NCI-H82 treated with DMSO at 0.1 percent for 48 hours (cell line): ENCODE measurements around the gene ITGB5.
A peak's percentile ranks its signal among the peaks of the same experiment; 100 is the strongest.
"Not testable (repeated sequence)": the region's sequence is repeated elsewhere in the genome, so short reads cannot be mapped to it uniquely, and the experiment has no call there.

Experiments
- DNase-seq: peaks from one replicate; lab custom pipeline; 2025; ENCODE audit not compliant: unreplicated experiment; lab: John Stamatoyannopoulos, UW

The ITGB5 gene

DNA sequence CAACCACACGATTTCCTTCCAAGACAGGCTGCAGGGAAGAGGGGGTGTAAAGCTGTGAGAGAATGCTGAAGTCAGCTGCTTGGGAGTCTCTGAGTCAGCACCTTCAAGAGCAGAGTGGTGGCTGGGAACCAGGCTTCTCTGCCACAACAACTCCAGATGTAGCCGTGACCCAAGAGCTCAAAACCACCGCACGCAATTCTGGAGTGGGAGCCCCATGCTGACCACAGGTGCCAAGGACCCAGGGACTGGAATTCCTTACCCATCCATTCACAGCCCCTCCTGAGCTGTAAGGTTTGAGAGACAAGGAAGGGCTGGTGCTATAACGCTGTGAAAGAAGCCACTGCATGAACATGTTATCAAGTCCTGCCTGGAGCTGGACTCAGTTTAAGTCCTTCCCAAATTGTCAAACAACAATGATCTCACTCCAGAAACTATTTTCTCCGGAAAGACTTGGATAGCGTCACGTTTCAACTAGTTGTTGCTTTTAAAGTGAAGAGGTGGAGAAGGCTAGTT lies 95.5 kb downstream of the ITGB5 start:
- DNase-seq, result no peak

DNA sequence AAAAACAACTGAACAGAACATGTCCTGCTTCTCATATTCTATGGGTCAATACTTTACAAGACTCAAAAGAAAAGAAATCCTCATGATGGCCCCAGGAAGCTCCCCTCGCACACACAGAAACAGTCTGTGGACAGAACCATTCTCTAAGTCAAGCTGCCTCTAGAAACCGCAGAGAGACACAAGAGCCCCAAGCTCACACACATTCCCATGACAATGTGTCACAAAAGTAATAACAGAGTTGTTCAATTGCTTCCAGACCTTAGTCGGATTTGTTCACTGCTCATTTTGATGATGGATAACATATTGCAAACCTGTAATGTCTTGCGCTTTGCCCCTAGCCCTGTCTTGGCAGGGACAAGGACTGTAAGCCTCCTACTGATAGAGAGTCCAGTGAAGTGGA lies 96.0 kb downstream of the ITGB5 start:
- no peak for DNase-seq

DNA sequence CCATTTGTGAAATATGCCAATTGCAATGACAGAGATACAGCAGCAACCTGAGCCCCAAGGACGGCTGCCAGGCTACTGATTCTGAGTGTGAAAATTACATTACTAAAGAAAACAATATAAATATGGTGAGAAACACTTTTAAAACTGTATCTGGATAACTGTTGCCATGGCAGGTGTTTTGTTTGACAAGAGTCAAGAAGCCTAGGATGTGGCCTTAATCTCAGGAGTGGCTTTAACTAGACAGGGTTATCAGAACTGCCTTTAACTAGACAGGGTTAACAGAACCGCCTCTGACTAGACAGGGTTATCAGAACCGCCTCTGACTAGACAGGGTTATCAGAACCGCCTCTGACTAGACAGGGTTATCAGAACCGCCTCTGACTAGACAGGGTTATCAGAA lies 98.1 kb downstream of the ITGB5 start:
- not testable (repeated sequence) for DNase-seq

DNA sequence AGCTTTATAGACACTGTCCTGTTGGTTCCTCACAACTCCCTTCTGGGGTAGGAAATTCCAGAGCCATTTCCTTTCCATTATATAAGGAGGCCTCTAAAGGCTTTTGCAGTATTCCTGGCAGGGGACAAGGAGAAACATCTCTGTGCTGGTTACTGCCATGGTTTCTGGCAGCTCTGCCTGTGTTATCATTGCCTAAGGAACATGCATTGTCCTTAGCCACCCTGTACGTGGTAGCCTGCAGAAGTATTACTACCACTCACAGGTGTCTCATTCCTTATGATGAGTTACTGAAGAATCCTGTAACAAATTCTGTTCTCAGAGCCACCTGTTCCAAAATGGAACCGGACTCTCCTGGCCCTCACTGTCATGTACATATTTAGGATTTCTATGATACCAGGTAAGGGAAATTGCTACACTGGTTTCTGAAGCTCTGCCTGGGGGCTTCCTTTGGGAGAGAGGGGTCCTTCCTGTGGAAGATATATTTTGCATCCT lies 98.9 kb downstream of the ITGB5 start:
- DNase-seq, result no peak

DNA sequence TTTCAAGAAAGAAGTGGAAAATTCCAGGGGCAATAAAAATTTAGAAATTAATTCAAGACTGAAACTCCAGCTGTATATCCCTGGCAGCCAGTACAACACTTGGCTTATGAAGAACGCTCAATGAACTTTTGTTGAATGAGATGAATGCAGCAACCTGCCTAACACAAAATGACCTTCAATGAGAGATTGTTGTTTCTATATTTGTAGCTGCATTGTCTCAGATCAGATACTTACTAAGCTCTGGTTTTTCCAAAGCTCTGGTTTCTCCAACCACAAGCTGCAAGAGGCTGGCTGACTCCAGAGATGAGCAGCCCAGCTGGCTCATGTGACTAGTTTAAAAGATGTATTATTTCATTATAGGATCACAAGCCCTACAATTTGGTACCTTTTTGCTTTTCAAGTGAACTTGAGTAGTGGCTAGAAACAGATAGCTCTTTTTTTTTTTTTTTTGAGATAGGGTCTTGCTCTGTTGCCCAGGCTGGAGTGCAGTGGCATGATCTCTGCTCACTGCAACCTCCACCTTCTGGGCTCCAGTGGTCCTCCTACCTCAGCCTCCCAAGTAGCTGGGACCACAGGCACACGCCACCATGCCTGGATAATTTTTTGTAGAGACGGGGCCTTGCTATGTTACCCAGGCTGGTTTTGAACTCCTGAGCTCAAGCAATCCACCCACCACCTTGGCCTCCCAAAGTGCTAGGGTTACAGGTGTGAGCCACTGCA lies 99.5 kb downstream of the ITGB5 start:
- DNase-seq, result no peak

DNA sequence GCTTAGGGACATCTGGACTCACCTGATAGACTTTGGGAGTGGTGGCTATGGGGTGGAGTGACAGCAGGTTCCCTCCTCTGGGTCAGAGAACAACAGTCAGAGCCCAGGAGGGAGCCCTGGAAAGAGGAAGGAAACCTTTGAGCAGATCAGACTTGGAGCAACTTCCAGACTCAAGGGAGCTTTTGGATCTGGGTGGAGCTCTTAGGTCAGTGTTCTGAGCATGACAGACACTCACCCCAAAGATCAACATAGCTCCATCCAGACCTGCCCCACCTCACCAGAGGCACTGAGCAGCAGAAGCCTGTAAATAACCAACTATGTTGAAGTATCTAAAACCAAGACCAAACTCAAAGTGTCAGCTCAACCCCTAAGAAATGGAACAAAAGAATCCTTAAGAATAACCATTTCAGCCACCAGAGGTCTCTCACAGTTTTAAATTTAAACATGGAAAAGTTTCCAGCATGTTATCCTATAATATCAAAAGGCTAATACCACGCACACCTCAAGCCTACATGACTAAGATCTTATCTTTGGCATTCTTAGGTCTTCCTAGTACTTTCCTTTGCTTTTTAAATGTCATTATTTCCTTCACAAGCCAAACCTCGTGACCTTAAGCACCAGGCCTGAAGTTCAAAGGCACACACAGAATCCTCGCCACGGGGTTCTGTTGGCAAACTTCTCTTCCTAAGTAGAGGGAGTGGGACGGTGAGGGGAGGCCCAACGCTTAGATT lies 100.5 kb downstream of the ITGB5 start:
- DNase-seq, result no peak

DNA sequence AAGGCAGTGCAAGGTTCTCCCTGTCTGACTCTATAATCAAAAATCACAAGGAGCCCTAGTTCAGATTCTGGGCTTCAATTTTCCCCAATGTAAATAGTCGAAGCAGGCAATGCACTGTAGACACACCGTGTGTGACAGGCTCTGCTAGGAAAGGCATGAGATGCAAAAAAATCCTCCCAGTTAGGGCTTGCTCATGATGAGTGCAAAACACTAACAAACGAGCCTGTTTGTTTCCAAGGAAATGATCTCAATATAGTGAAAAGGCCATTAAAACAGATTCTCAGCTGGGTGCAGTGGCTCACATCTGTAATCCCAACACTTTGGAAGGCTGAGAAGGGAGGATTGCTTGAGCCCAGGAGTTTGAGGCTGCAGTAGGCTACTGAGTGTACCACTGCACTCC lies 101.2 kb downstream of the ITGB5 start:
- no peak for DNase-seq

DNA sequence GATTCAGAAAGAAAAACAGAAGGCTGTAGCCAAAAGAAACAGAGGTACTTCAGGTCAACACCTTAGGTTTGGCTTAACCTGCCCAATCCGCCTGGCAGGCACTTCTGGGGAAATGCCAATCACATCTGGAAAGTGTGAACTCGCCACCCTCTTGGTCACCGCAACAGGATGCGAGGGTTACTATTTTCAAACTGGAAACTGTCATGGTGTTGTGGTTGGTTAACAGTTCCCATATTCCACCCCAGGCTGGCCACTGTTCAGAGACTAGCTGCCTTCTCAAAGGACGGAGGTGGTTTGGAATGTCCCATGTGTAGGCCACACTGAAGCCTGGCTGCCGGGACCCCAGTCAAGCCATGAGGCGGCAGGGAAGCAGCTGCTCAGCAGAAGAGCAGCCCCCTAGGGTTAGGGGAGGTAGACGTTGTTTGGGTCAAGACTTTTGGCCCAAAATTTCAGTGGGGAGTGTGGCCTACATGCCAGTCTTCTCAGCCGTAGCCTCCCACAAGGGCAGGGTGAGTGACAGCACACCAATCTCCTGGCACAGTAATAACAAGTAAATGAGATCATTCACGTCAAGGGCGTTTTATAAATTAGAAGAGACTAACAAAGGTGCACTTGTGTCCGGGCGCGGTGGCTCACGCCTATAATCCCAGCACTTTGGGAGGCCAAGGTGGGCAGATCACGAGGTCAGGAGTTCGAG lies 102.3 kb downstream of the ITGB5 start:
- DNase-seq, result no peak

DNA sequence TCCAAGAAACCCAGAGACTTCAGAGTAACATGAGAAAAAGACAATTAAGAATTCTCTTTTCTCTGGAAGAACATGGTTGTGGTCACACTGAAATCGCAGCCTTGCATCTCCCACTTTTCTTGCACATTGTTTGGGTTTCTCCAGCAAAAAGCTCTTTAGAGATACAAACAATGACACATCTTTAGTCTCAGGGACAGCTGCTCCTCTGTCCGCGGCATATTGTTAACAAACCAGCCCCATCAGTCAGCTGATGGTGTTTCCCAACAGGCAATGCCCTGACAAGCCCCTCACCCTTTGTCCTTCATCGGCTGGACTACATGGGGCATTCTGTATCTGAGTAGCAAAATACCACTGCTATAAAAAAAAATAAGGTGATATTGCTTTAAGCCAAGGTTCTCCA lies 103.5 kb downstream of the ITGB5 start:
- DNase-seq, result no peak

DNA sequence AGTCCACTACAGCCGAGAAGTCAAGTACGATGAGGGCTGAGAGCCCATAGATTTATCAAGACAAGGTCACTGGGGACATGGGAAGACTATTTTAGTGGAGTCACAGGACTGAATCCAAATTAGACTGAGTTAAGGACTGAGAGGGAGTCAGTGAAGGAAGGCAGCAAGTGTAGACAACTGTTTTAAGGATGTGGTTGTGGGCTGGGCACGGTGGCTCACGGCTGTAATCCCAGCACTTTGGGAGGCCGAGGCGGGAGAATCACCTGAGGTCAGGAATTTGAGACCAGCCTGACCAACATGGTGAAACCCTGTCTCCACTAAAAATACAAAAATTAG lies 104.8 kb downstream of the ITGB5 start:
- not testable (repeated sequence) for DNase-seq

DNA sequence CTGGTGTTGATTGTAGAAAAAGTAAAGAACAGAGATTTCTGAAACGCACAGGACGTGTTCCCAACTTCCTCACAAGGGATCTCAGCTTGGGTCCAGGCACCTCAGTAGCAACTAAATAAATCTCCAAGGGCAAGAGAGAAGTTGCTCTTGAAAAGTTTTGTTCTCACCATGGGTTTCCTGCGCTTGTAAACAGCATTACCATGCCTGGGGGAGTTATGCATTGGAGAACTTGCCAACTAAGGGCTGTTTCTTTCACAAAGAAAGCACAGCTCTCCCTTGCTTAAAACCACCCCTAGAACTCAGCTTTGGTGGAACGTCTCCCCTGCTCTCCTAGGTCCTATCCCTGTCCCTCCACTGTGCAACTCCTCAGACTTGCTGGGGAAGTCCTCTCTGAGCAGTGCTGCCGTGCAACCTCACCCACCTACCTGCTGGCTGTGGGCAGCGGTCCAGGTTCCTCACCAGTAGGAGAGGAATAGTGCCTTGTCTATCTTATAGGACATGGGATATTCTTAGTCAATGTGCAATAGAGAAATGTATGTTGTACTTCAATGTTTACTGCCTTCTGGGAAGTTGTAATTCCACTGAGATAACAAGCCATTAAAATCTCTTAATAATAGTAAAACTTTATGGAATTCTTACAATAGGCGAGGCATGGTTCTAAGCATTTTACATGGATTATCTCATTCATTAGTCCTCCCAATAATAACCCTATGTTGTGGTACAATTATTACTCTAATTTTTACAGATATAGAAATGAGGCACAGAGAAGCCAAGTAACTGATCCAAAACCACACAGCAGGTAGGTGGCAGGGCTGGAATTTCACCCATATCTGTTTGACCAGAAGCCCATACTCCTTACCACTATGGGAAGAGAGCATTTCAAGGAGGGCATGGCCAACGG lies 105.4 kb downstream of the ITGB5 start:
- DNase-seq, result no peak

DNA sequence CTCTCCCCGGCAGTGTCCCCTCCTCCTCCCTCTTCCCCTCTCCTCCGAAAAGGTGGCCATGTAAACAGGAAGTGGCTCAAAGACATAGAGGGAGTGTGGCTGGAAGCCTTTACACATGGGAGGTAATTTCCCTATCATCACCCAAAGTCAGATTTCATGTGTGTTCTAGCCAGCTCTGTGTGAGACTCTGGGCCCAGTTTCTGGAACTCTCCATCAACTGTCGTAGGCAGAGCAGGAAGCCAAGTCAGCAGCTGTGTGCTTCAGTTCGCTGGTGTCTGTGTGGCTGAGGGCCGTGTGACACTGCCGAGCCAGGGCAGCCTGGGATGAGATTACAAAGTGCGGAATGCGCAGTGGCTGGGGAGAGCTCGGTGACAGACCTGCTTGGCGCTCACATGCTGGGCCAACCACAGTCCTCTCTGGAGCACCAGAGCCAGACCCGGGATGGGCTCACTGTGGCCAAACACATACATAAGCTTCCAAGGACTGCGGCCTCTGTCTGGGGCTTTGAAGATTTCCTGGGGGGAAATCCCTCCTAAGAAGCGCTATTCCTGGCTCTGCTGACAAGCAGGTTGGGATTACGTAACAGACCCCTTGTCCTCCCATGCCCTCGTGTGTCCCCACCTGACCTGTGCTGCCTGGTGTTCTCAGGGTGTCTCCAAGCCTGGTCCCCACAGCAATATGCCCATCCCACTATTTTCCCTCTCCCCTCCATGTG lies 106.2 kb downstream of the ITGB5 start:
- DNase-seq, result peak; percentile 49

DNA sequence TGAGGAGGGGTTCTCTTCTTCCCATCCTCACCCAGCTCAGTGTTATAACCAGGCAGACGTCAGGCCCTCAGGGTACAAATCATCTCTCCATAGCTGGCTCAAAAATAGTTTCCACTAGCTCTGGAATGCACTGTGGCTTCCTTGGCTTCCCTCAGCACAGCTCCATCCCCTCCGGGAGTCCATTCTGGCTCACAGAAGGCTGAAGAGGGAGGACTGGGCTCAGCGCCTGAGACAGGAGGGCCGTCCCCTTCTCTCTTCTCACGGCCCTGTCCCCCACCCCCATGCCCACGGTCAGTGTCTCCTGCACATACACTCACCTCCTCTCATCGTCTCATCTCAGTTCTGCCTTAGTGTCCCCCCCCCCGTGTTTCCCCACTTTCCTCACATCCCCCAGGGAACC lies 106.8 kb downstream of the ITGB5 start:
- no peak for DNase-seq

DNA sequence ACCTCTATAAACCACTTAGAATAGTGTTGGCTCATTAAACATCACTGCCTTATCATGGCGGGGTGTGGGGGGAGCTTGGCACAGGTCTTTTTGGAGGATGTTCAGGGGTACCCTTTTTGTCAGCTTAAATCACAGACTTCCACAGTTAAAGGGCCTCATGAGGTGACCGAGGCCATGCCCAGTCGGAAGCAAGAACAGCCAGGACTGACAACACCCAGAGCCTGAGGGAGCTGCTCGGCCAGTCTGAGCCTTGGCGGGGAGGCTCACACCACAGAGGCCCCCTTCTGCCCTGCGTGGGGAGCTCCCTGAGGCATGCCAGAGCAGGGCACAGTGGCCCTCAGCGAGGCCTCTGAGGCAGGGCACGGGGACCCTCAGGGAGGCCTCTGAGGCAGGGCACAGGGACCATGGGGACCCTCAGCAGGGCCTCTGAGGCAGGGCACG lies 107.4 kb downstream of the ITGB5 start:
- no peak for DNase-seq

DNA sequence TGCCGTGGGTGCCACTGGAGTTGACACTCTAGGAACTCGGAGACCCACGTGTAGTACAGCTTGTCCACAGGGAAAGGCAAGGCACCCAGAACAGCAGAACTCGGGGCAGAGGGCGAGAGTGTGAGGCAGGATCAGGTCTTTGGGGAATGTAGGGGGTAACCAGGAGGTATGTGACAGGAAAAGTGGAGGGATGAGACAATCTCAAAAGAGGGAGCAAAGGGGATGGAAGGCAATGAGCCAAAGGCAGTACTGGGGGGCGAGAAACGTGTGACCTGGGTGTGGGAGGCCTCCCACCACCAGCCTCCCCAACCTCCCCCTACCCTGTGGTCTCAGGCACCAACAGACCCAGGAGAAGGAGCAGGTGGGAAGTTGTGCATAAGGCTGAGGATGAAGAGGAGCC lies 108.0 kb downstream of the ITGB5 start:
- no peak for DNase-seq

DNA sequence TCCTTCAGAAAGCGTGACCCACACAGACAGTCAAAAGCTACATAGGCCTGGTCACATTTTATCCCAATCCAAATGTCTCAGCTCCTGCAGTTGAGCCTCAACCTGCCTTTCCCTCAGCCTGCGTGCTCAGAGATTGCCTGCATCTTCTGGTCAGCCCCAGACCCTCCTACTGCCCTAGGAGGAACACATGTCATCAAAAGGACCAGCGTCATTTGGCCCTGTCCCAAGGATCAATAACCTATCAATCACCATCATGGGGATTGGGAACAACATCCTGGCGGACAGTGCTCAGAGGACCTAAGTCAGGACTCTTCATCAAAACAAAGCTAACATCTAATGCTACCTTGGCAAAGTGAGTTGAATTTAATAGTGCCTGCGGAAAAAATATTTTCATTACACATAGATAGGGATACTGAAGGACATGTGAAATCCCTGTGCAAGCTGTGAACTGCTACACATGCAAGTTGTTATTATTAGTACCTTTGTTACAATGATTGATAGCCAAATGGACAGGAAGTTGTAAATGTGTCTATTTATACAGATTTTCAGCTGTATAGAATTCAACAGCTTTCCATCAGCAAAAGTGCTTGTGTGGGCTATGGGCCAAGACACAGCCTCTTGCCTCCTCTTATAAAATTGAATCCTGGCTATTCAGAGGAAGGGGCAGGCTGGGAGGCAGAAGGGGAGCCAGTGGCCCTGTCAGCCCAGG lies 109.2 kb downstream of the ITGB5 start:
- no peak for DNase-seq

DNA sequence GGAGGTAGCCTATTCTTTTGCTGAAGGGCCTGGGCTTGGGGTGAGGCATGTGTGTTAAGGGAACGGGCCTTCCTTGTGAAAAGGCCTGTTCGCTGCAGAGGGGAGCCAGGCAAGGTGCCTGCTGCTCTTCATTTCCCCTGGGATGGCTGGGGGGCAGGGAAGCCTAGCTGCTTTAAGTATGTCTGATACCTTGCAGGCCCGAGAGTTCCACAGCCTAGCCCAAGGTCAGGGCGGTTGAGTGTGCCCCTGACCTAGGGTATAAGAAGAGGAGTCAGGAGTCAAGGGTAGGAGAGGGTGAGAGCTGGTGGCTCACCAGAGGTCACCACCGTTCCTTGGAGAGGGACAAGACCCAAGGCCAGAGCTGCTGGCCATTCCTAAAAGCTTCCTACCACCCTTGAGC lies 110.3 kb downstream of the ITGB5 start:
- DNase-seq, result no peak

DNA sequence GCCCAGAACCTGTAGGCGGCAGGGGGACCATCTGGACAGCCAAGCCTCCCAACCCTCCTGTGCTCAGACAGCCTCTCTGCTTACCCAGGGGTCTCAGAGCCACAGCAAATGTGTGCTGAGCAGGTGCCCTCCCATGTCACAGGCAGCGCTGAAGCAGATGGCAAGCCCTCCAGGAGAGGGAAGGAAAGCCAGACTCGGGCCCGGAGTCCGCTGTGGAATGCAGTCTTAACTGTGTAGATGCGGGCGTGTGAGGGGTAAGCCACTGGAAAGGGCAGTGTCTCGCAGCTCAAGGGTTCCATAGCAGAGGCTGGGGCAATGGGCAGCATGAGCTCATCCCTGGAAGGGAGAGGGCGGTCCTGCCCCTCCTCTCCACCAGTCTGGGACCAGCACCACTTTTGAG lies 111.3 kb downstream of the ITGB5 start:
- DNase-seq, result no peak

DNA sequence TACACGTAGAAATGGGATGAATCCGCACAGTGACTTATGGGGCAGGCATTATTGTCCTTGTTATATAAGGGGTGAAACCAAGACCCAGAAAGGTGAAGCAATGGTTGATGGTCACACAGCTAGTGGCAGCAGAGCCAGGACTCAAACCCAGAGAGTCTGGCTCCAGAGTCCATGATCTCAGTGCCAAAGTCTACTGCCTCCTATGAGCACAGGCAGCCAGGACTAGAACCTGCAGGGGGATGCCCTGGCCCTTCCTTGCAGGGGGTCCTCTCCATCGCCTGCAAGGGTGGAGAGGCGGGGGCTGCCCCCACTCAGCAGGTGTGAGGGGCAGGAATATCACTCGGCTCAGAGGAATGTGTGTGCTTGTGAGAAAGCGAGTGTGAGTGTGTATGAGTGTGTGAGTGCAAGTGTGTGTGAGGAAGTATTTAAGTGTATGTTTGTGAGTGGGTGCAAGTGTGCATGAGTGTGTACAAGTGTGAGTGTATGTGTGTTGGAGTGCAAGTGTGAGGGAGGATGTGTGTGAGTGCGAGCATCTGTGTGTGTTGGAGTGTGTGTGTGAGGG lies 112.2 kb downstream of the ITGB5 start:
- no peak for DNase-seq
